ENCODE data around the gene ADGRL1. TPM values are rescaled to one million over a fixed set of nuclear protein-coding genes. Genes with fewer than 3 reads are reported as not detected.

Gene ADGRL1
- total and polyA plus RNA-seq, 9 of the 15 experiments (the other 6 are each of a cell fraction or from before 2014, with no cell fraction given) = 0.14 to 37.0 (median 8.6) TPM

GRCh38 chr19:14118165-14119051, 87.6 kb downstream of the ADGRL1 start (continued):
- TF ChIP-seq SLC30A9 (CRISPR knock-in tag; IDR thresholded peaks at IDR 0.05) (no peak), SMAD1 (IDR thresholded peaks at IDR 0.05; ENCODE audit: low read depth, low read length, partially characterized antibody) (no peak), TARDBP (IDR thresholded peaks at IDR 0.05) (no peak), NONO (IDR thresholded peaks at IDR 0.05; ENCODE audit: low read depth in 2 of 2, low read length in 1 of 2) (peak in 1 of 2 experiments; percentile 78; a peak in 1 of 4 replicates), ZNF644 (tag; IDR thresholded peaks at IDR 0.05; ENCODE audit: low read depth) (0 out of 2 replicates have a peak, but pooled peaks have one; percentile 42), SMARCA4 (IDR thresholded peaks at IDR 0.05) (no peak), HDAC1 (IDR thresholded peaks at IDR 0.05) (no peak), HIVEP1 (CRISPR knock-in tag; IDR thresholded peaks at IDR 0.05) (0 out of 2 replicates have a peak, but pooled peaks have one; percentile 9), HDGF (IDR thresholded peaks at IDR 0.05) (peak; percentile 50; the same call in 1 of the 2 replicates), MAFF (IDR thresholded peaks at IDR 0.05; ENCODE audit: low read length) (no peak), ZNF589 (CRISPR knock-in tag; IDR thresholded peaks at IDR 0.05; ENCODE audit: low read depth) (0 out of 2 replicates have a peak, but pooled peaks have one; percentile 20), ZKSCAN1 (IDR thresholded peaks at IDR 0.05; ENCODE audit: low read depth, low read length) (no peak), SMAD4 (CRISPR knock-in tag; conservative IDR thresholded peaks at IDR 0.05) (peak; percentile 91), AFF1 (IDR thresholded peaks at IDR 0.05; ENCODE audit: low read depth in 1 of 2, partially characterized antibody in 2 of 2) (peak in 1 of 2 experiments; percentile 67), WHSC1 (IDR thresholded peaks at IDR 0.05; ENCODE audit: low read length) (no peak), RBFOX2 (IDR thresholded peaks at IDR 0.05; ENCODE audit: low read depth, low read length) (peak; percentile 70), TFAM (CRISPR knock-in tag; conservative IDR thresholded peaks at IDR 0.05) (no peak), ELF1 (tag; IDR thresholded peaks at IDR 0.05) (no peak), CAMTA2 (CRISPR knock-in tag; conservative IDR thresholded peaks at IDR 0.05) (0 out of 2 replicates have a peak, but pooled peaks have one; percentile 88)
- TF ChIP-seq, protein P1, sequence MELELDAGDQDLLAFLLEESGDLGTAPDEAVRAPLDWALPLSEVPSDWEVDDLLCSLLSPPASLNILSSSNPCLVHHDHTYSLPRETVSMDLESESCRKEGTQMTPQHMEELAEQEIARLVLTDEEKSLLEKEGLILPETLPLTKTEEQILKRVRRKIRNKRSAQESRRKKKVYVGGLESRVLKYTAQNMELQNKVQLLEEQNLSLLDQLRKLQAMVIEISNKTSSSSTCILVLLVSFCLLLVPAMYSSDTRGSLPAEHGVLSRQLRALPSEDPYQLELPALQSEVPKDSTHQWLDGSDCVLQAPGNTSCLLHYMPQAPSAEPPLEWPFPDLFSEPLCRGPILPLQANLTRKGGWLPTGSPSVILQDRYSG (tag; conservative IDR thresholded peaks at IDR 0.05; ENCODE audit: low read depth) = peak; percentile 62
- TF ChIP-seq, protein P2, sequence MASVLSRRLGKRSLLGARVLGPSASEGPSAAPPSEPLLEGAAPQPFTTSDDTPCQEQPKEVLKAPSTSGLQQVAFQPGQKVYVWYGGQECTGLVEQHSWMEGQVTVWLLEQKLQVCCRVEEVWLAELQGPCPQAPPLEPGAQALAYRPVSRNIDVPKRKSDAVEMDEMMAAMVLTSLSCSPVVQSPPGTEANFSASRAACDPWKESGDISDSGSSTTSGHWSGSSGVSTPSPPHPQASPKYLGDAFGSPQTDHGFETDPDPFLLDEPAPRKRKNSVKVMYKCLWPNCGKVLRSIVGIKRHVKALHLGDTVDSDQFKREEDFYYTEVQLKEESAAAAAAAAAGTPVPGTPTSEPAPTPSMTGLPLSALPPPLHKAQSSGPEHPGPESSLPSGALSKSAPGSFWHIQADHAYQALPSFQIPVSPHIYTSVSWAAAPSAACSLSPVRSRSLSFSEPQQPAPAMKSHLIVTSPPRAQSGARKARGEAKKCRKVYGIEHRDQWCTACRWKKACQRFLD (CRISPR knock-in tag; IDR thresholded peaks at IDR 0.05) = peak; percentile 43; the same call in 1 of the 2 replicates
